Endodermal cell (in vitro differentiated cells): ENCODE results near the gene PPIP5K2. TPM values are rescaled to one million over a fixed set of nuclear protein-coding genes. Genes with fewer than 3 reads are reported as not detected.

ENCODE experiments used
- DNase-seq: peaks from one replicate; pipeline ENCODE4 v3.0.0-alpha.2; 2017
- H3K27ac ChIP-seq: 2 replicates; pipeline ENCODE4 v1.5.1; 2013; ENCODE audit warnings: mild to moderate bottlenecking, low read depth, low read length, moderate library complexity
- H3K27me3 ChIP-seq: 2 replicates; pipeline ENCODE4 v1.6.1; 2013; ENCODE audit warnings: mild to moderate bottlenecking, low read length, moderate library complexity; ENCODE audit not compliant: insufficient read depth, control insufficient read depth, poor library complexity, severe bottlenecking
- H3K36me3 ChIP-seq: 2 replicates; pipeline ENCODE4 v1.7.0; 2013; ENCODE audit warnings: mild to moderate bottlenecking, low read length, moderate library complexity; ENCODE audit not compliant: control insufficient read depth, insufficient read depth
- H3K4me1 ChIP-seq: one replicate; pipeline ENCODE4 v1.7.0; 2013; ENCODE audit warnings: low read length; ENCODE audit not compliant: control insufficient read depth, insufficient read depth
- H3K4me3 ChIP-seq: 2 replicates; pipeline ENCODE4 v1.5.1; 2013; ENCODE audit warnings: mild to moderate bottlenecking, low read length, moderate library complexity
- H3K9ac ChIP-seq: 2 replicates; pipeline ENCODE4 v1.6.1; 2013; ENCODE audit warnings: mild to moderate bottlenecking, low read length, moderate library complexity; ENCODE audit not compliant: poor library complexity, severe bottlenecking; ENCODE audit errors: extremely low read depth
- H3K9me3 ChIP-seq: 2 replicates; pipeline ENCODE4 v1.6.1; 2013; ENCODE audit warnings: mild to moderate bottlenecking, low read length, moderate library complexity; ENCODE audit not compliant: control insufficient read depth
- H3K27ac Mint-ChIP-seq: 2 replicates; pipeline ENCODE4 v1.8.0; 2020; ENCODE audit warnings: mixed read lengths
- H3K27me3 Mint-ChIP-seq: 2 replicates; pipeline ENCODE4 v1.8.0; 2021; ENCODE audit warnings: mild to moderate bottlenecking, mixed read lengths; ENCODE audit not compliant: insufficient read depth
- H3K36me3 Mint-ChIP-seq: 2 replicates; pipeline ENCODE4 v1.8.0; 2020; ENCODE audit warnings: low read depth, mixed read lengths
- H3K4me1 Mint-ChIP-seq: 2 replicates; pipeline ENCODE4 v1.8.0; 2020; ENCODE audit warnings: mixed read lengths
- H3K4me3 Mint-ChIP-seq: 2 replicates; pipeline ENCODE4 v1.8.0; 2020; ENCODE audit warnings: mild to moderate bottlenecking, moderate library complexity, mixed read lengths
- H3K9me3 Mint-ChIP-seq: 2 replicates; pipeline ENCODE4 v1.8.0; 2020; ENCODE audit warnings: mild to moderate bottlenecking, mixed read lengths
- CTCF ChIP-seq: fragments of 200-600 bp; sonication (generic); conservative IDR thresholded peaks from 2 replicates; pipeline ENCODE4 v1.5.0; 2021; ENCODE audit warnings: antibody characterized with exemption, mild to moderate bottlenecking
- WGBS, 2 experiments: methylation state at CpG; one replicate each; pipeline versions ENCODE4 v1.1.5 to v1.1.7; 2013; ENCODE audit warnings: missing lambda C conversion rate in 2 of 2, mixed read lengths in 1 of 2; ENCODE audit not compliant: insufficient coverage in 1 of 2, insufficient read length in 1 of 2; 5-methylcytosine and 5-hydroxymethylcytosine counted together
- total RNA-seq, 2 donors: library from RNA; stranded (reverse); fragmentation: NEBNext Ultra II Directional in 1 of 2; extraction: Animal tissue kit (Norgen Biotek cat#: 25700) in 1 of 2; gene quantifications; 2 replicates in 1 of 2; 3 replicates in 1 of 2; pipeline ENCODE4 v1.2.1, GENCODE V29; 2021

The PPIP5K2 gene
- total RNA-seq, 2 donors from 2014 or later, result 67.1 to 68.0 TPM

- no peak for TF ChIP-seq CTCF
- Mint-ChIP-seq H3K9me3 (peaks cover 3% of the 10 kb centered on the region), H3K27ac (no peak overlapping the region), H3K36me3 (peaks cover 3% of the 10 kb centered on the region), H3K27me3 (no peaks in the 10 kb centered on the region), H3K4me1 (no peaks in the 10 kb centered on the region), H3K4me3 (no peak overlapping the region)
- no peak for DNase-seq
- Histone ChIP-seq H3K9me3 (peaks cover 6% of the 10 kb centered on the region), H3K27ac (no peak overlapping the region), H3K27me3 (no peaks in the 10 kb centered on the region), H3K4me3 (no peak overlapping the region), H3K4me1 (no peaks in the 10 kb centered on the region), H3K36me3 (peaks cover 6% of the 10 kb centered on the region), H3K9ac (no peak overlapping the region)
- 92% methylated on average over 2 of the region's 2 CpGs; no CpG with 5 or more reads in 1 of the 2 experiments for WGBS, 2 experiments
These were observed 9.7 kb upstream of the PPIP5K2 start for GRCh38 chr5:103110403-103110802.

GRCh38 chr5:103111468-103111867 lies 8.6 kb upstream of the PPIP5K2 start:
- no peak overlapping the region for H3K4me3 Mint-ChIP-seq
- 83 to 100% methylated on average over 1 to 2 of the region's 2 CpGs for WGBS, 2 experiments
- Histone ChIP-seq H3K27ac (no peak overlapping the region), H3K4me3 (no peak overlapping the region), H3K27me3 (no peaks in the 10 kb centered on the region), H3K9me3 (peaks cover 6% of the 10 kb centered on the region), H3K9ac (no peak overlapping the region), H3K4me1 (no peaks in the 10 kb centered on the region), H3K36me3 (peaks cover 6% of the 10 kb centered on the region)
- no peak for TF ChIP-seq CTCF
- no peaks in the 10 kb centered on the region for H3K27me3 Mint-ChIP-seq
- peaks cover 3% of the 10 kb centered on the region for H3K9me3 Mint-ChIP-seq
- H3K27ac Mint-ChIP-seq, result peak overlapping the region; percentile 26
- peaks cover 3% of the 10 kb centered on the region for H3K36me3 Mint-ChIP-seq
- DNase-seq, result no peak
- H3K4me1 Mint-ChIP-seq, result no peaks in the 10 kb centered on the region

- H3K36me3 Mint-ChIP-seq, result peaks cover 3% of the 10 kb centered on the region
- no peak overlapping the region for H3K27ac Mint-ChIP-seq
- H3K4me1 Mint-ChIP-seq, result no peaks in the 10 kb centered on the region
These were observed 7.2 kb upstream of the PPIP5K2 start for GRCh38 chr5:103112910-103113309.

More at GRCh38 chr5:103112910-103113309, 7.2 kb upstream of the PPIP5K2 start:
- DNase-seq, result no peak
- TF ChIP-seq CTCF, result no peak
- Histone ChIP-seq H3K4me1 (no peaks in the 10 kb centered on the region), H3K9ac (no peak overlapping the region), H3K27ac (no peak overlapping the region), H3K36me3 (peaks cover 3% of the 10 kb centered on the region), H3K27me3 (no peaks in the 10 kb centered on the region), H3K9me3 (peaks cover 6% of the 10 kb centered on the region), H3K4me3 (no peak overlapping the region)
- 91 to 100% methylated on average over 1 to 2 of the region's 2 CpGs for WGBS, 2 experiments
- H3K4me3 Mint-ChIP-seq, result no peak overlapping the region
- peaks cover 3% of the 10 kb centered on the region for H3K9me3 Mint-ChIP-seq
- H3K27me3 Mint-ChIP-seq, result no peaks in the 10 kb centered on the region
